Keratinocyte (primary cell): ENCODE data around the gene CYP2S1. TPM values are rescaled to one million over a fixed set of nuclear protein-coding genes. Genes with fewer than 3 reads are reported as not detected.
"Not testable (repeated sequence)": the region's sequence is repeated elsewhere in the genome, so short reads cannot be mapped to it uniquely, and the experiment has no call there.

Experiments used
- DNase-seq: peaks from one replicate; pipeline ENCODE4 v3.0.0-alpha.2; 2011; ENCODE audit warnings: low read depth, missing footprints, low spot score
- FAIRE-seq: peaks from 2 replicates; lab custom pipeline; 2011; peaks lifted over from hg19 to GRCh38; lab: Jason Lieb, UNC
- H2AFZ ChIP-seq: 2 replicates; pipeline ENCODE4 v1.6.0; 2012; ENCODE audit warnings: low read length, control low read depth, inconsistent platforms; ENCODE audit not compliant: control insufficient read depth
- H3K27ac ChIP-seq: 2 replicates; pipeline ENCODE4 v1.5.1; 2011; ENCODE audit warnings: low read length; ENCODE audit not compliant: control insufficient read depth, insufficient read depth
- H3K27me3 ChIP-seq: 3 replicates; pipeline ENCODE4 v1.6.0; 2011; ENCODE audit warnings: low read length; ENCODE audit not compliant: control insufficient read depth, insufficient read depth; ENCODE audit errors: extremely low read depth
- H3K36me3 ChIP-seq, 2 experiments: 2 replicates in 1 of 2; 3 replicates in 1 of 2; pipeline ENCODE4 v1.5.1; 2011; ENCODE audit warnings: low read length in 2 of 2, mild to moderate bottlenecking in 1 of 2; ENCODE audit not compliant: control insufficient read depth in 2 of 2, insufficient read depth in 2 of 2; ENCODE audit errors: extremely low read depth in 1 of 2
- H3K4me1 ChIP-seq: 3 replicates; pipeline ENCODE4 v1.5.1; 2011; ENCODE audit warnings: low read length; ENCODE audit not compliant: control insufficient read depth, insufficient read depth; ENCODE audit errors: extremely low read depth
- H3K4me2 ChIP-seq: 3 replicates; pipeline ENCODE4 v1.6.0; 2011; ENCODE audit warnings: low read depth, low read length; ENCODE audit not compliant: control insufficient read depth, insufficient read depth; ENCODE audit errors: extremely low read depth
- H3K4me3 ChIP-seq, 3 experiments: fragments of 200-600 bp in 1 of 3; sonication (generic) in 1 of 3; 2 replicates in 2 of 3; 3 replicates in 1 of 3; pipeline ENCODE4 v1.5.1; 2011 to 2016; ENCODE audit warnings: low read length in 3 of 3, mild to moderate bottlenecking in 3 of 3, control low read depth in 2 of 3, inconsistent platforms in 1 of 3, low read depth in 1 of 3, mixed read lengths in 1 of 3, mixed run types in 1 of 3, moderate library complexity in 1 of 3; ENCODE audit not compliant: control insufficient read depth in 2 of 3, insufficient read depth in 2 of 3; ENCODE audit errors: extremely low read depth in 1 of 3
- H3K79me2 ChIP-seq: 2 replicates; pipeline ENCODE4 v1.6.0; 2012; ENCODE audit warnings: low read length; ENCODE audit not compliant: control insufficient read depth, insufficient read depth
- H3K9ac ChIP-seq: 3 replicates; pipeline ENCODE4 v1.6.0; 2011; ENCODE audit warnings: low read length; ENCODE audit not compliant: control insufficient read depth, insufficient read depth; ENCODE audit errors: extremely low read depth
- H3K9me1 ChIP-seq: 3 replicates; pipeline ENCODE4 v1.6.0; 2011; ENCODE audit warnings: low read length; ENCODE audit not compliant: control insufficient read depth, insufficient read depth; ENCODE audit errors: extremely low read depth
- H3K9me3 ChIP-seq: 2 replicates; pipeline ENCODE4 v1.5.1; 2012; ENCODE audit warnings: low read depth, low read length; ENCODE audit not compliant: control insufficient read depth
- H4K20me1 ChIP-seq: 3 replicates; pipeline ENCODE4 v1.6.0; 2011; ENCODE audit warnings: low read length; ENCODE audit not compliant: control insufficient read depth, insufficient read depth; ENCODE audit errors: extremely low read depth
- CTCF ChIP-seq, 3 experiments: IDR thresholded peaks in 1 of 3; conservative IDR thresholded peaks in 1 of 3; optimal IDR thresholded peaks in 1 of 3; 2 replicates in 2 of 3; 3 replicates in 1 of 3; pipeline versions ENCODE3 to v1.5.1; 2011; ENCODE audit warnings: low read length in 3 of 3, mild to moderate bottlenecking in 3 of 3, moderate library complexity in 2 of 3, control low read depth in 1 of 3, inconsistent platforms in 1 of 3; ENCODE audit not compliant: insufficient read depth in 2 of 3; ENCODE audit errors: extremely low read depth in 1 of 3
- EZH2 ChIP-seq: IDR thresholded peaks from one replicate; pipeline ENCODE4 v1.6.1; 2012; ENCODE audit warnings: inconsistent platforms, mild to moderate bottlenecking, low read length, moderate library complexity
- dilution Hi-C: fragments of 300-500 bp; cut with MboI; formaldehyde crosslinking; loops from one replicate; pipeline ENCODE4 v1.7.0; 2020; ENCODE audit warnings: low sequenced_read_pairs; ENCODE audit not compliant: extremely low pct_ligation_motif_present
- polyA plus RNA-seq, 5 experiments: library from polyadenylated mRNA; depleted of rRNA in 3 of 5; stranded (reverse) in 3 of 5; stranded (forward) in 1 of 5; unstranded in 1 of 5; fragments of >200 nt; gene quantifications; 1 replicate in 1 of 5; 2 replicates in 3 of 5; 3 replicates in 1 of 5; pipeline versions ENCODE4 v1.2.1 to v1.2.3, GENCODE V29; 2011 to 2012; ENCODE audit warnings: missing spikeins in 2 of 5, low read depth in 1 of 5, low replicate concordance in 1 of 5

Gene CYP2S1
- polyA plus RNA-seq, 1 donor (not counting 4 experiments of a cell fraction or from before 2014, with no cell fraction given), result 4.9 TPM

- H2AFZ ChIP-seq, result no peak overlapping the region
- no peaks in the 10 kb centered on the region for H3K27me3 ChIP-seq
- no peak overlapping the region for H3K4me3 ChIP-seq
- H4K20me1 ChIP-seq, result no peaks in the 10 kb centered on the region
- no peaks in the 10 kb centered on the region for H3K9me1 ChIP-seq
- dilution Hi-C loops, result no loop called here
- no peak for DNase-seq
- no peaks in the 10 kb centered on the region for H3K4me1 ChIP-seq
- H3K9ac ChIP-seq, result no peak overlapping the region
- no peak overlapping the region for H3K27ac ChIP-seq
- TF ChIP-seq EZH2 (no peak), CTCF (optimal IDR thresholded peaks at IDR 0.05 in 1 of 3, IDR thresholded peaks at IDR 0.05 in 1 of 3, conservative IDR thresholded peaks at IDR 0.05 in 1 of 3; ENCODE audit: extremely low read depth in 1 of 3, insufficient read depth in 2 of 3, low read length in 3 of 3) (no peak)
- no peak overlapping the region for H3K4me2 ChIP-seq
- H3K79me2 ChIP-seq, result no peaks in the 10 kb centered on the region
- FAIRE-seq, result no peak
- H3K36me3 ChIP-seq, result no peaks in the 10 kb centered on the region
- no peaks in the 10 kb centered on the region for H3K9me3 ChIP-seq
Measured at GRCh38 chr19:41149831-41150230, 43.2 kb upstream of the CYP2S1 start.

- H3K4me3 ChIP-seq, FAIRE-seq, H3K4me1 ChIP-seq, H3K9me3 ChIP-seq, H3K27me3 ChIP-seq, H3K79me2 ChIP-seq, H3K9ac ChIP-seq, H3K27ac ChIP-seq, H3K4me2 ChIP-seq, H3K36me3 ChIP-seq, DNase-seq, H3K9me1 ChIP-seq, H4K20me1 ChIP-seq, dilution Hi-C loops, H2AFZ ChIP-seq: not testable (repeated sequence)
Measured at GRCh38 chr19:41150986-41151385, 42.0 kb upstream of the CYP2S1 start.

- H3K4me2 ChIP-seq, result no peak overlapping the region
- no peak overlapping the region for H3K9ac ChIP-seq
- TF ChIP-seq EZH2 (no peak), CTCF (optimal IDR thresholded peaks at IDR 0.05 in 1 of 3, IDR thresholded peaks at IDR 0.05 in 1 of 3, conservative IDR thresholded peaks at IDR 0.05 in 1 of 3; ENCODE audit: extremely low read depth in 1 of 3, insufficient read depth in 2 of 3, low read length in 3 of 3) (no peak)
- FAIRE-seq (no peak), DNase-seq (no peak)
- no peaks in the 10 kb centered on the region for H3K9me1 ChIP-seq
- no peaks in the 10 kb centered on the region for H4K20me1 ChIP-seq
- dilution Hi-C loops, result no loop called here
- no peak overlapping the region for H2AFZ ChIP-seq
- no peaks in the 10 kb centered on the region for H3K36me3 ChIP-seq
- no peaks in the 10 kb centered on the region for H3K27me3 ChIP-seq
- no peak overlapping the region for H3K4me3 ChIP-seq
- H3K9me3 ChIP-seq, result no peaks in the 10 kb centered on the region
- H3K27ac ChIP-seq, result no peak overlapping the region
- no peaks in the 10 kb centered on the region for H3K4me1 ChIP-seq
- no peaks in the 10 kb centered on the region for H3K79me2 ChIP-seq
Measured at GRCh38 chr19:41154060-41154459, 39.0 kb upstream of the CYP2S1 start.
